Amniotic stem cell (primary cell): ENCODE results near the gene C12orf76.
"Not testable (repeated sequence)": the region's sequence is repeated elsewhere in the genome, so short reads cannot be mapped to it uniquely, and the experiment has no call there.

Experiments used
- DNase-seq: peaks from one replicate; lab custom pipeline; 2025; lab: John Stamatoyannopoulos, UW

Gene C12orf76

DNA sequence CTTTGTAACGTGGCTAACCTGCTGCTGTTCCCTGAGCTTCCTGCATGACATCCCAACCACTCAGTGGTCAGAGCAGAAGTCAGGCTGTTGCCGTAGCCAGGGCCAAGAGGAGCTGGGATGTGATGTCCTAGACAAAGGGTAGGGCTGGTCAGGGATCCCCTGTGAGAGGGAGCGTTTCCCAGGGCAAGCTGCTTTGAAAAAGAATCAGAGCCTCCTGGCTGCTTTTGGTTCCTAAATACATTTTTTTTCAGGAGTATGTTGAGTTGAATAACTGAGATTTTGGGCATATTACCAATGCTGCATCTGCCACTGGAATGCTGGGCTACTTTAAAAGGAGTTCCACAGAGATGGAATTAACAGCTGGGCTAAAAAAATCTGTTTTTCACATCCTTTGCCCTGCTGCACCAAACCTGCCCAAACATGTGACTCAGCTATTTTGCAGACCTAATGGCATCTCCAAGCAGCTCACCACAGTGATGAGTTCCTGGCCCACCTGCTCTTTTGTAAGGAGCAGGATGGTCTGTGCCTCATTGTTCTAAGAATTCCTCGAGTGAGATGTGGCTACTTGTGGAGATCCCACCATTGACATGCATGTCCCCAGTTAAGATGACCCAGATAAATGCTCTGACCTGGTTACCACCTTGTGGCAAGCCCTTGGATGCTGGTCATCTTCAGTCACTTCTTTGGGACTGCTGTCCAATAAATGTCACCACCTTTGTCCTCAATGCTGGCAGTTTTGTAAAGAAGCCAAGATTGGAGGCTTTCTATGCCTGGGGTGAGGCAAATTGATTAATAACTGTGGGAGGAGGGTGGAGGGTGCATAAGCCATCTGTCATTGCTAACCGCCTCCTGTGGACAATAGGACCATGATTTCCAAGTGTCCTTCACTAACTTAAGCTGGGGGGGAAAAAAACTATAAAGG is 25.0 kb downstream of the C12orf76 start:
- no peak for DNase-seq

DNA sequence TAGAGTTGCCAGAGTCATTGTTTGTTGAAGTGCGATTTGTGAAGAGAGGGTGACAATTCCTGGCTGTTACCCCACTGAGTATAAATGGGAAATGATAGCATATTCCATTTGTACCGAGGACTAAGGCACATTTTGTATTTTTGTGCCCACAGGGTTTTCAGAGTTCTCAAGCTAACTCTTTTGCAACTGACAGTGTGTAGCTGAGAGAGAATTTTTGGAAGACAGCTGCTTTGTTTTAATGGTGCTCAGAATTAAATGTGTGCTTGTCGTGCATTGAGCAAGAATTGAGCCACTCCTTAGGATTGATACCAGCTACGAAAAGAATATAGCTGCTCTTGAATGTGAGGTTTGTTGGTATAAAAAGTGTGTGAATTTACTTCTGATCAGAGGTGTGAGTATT is 27.4 kb downstream of the C12orf76 start:
- DNase-seq: no peak

DNA sequence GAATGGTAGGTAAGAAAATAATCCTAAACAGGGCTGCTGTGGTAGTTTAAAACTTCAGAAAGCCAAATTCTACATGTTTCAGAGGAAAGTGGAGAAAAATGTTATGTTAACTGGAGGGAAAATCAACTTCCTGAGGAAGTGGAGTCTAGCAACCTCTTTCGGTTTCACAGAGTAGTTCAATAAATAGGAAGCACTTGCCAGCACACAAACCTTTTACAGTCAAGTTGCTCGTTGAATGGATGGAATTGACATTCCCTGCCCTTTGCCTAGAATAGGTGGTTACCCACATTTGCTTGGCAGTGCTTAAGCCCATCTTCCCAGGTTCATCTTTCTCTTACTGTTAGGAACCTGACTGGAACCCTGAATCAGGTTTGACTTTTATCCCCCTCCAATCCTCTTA is 33.2 kb downstream of the C12orf76 start:
- no peak for DNase-seq

DNA sequence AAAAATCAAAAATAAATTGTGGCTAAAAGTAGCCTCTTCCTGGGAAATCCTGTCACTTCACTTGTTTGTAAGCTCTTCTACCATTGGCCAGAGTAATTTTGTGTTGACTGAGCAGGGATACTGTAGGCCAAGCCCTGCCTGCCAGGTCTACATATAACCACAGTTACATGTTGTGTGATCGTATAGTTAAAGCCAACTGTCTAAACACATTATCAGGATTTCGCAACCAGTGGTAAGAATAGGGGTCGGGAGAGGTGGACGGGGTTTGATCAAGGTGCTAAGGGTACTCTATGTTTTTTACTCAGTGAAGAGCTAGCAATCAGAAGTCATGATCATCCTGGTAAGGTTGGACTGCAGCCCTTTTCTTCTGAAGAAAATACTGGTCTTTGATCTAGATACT is 35.7 kb downstream of the C12orf76 start:
- no peak for DNase-seq

DNA sequence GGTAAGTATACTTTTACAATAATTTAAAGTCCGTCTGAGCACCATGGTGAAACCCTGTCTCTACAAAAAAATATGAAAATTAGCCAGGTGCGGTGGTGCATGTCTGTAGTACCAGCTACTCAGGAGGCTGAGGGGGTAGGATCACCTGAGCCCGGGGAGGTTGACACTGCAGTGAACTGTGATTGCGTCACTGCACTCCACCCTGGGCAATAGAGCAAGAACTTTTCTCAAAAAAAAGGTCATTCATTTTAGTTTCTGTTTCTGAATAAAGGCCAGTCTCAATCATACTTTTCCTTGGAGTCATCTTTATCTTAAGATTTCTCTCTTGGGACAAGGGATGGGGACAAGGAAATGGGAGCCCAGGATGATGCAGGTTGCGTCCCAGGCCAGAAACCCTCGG is 36.2 kb downstream of the C12orf76 start:
- DNase-seq: no peak

DNA sequence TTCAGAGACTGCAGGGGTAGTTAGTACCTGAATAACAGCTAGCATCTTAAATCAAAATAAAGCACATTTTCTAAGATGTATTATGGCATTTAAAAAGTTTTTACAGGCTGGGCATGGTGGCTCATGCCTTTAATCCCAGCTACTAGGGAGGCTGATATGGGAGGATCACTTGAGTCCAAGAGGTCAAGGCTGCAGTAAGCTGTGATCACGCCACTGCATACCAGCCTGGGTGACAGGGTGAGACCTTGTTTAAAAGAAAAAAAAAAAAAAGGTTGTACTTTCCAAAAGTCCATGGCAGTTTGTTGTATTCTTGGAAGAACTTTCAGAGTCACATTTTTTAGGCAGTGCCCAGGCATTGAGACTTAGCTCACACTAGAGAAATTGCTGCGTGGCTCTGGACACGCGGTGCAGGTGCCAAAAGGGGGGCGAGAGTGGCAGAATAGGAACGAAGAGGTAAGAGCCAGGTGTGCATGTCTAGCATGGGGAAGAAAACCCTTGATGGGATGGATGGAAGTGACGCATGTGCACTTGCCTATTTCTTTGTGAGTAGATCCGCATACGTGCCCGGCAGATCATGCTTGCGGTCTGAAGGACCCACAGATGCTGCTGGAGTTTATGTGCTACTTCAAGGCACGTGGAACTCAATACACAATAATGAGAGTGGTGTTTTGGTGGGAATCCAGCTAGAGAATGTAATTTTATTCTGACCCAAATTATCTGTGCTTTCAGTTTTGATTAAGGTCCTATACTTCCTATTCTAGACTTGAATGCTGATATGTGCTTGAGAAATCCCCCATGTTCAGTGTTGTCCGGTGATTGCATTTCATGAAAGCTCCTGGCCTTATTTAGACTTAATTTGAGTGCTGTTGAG is 37.2 kb downstream of the C12orf76 start:
- DNase-seq: no peak

DNA sequence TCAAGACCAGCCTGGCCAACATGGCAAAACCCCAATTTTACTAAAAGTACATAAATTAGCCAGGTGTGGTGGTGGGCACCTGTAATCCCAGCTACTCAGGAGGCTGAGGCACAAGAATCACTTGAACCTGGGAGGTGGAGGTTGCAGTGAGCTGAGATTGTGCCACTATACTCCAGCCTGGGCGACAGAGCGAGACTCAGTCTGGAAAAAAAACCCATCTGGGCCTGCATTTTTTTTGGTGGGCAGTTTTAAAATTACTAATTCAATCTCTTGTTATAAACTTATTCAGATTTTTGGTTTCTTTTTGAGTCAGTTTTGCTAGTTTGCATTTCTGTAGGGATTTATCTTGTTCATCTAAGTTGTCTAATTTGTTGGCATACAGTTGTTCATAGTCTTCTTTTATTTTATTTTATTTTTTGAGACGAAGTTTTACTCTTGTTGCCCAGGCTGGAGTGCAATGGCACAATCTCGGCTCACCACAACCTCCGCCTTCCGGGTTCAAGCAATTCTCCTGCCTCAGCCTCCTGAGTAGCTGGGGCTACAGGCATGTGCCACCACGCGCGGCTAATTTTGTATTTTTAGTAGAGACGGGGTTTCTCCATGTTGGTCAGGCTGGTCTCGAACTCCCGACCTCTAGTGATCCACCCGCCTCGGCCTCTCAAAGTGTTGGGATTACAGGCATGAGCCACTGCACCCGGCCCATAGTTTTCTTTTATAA is 39.5 kb downstream of the C12orf76 start:
- not testable (repeated sequence) for DNase-seq

DNA sequence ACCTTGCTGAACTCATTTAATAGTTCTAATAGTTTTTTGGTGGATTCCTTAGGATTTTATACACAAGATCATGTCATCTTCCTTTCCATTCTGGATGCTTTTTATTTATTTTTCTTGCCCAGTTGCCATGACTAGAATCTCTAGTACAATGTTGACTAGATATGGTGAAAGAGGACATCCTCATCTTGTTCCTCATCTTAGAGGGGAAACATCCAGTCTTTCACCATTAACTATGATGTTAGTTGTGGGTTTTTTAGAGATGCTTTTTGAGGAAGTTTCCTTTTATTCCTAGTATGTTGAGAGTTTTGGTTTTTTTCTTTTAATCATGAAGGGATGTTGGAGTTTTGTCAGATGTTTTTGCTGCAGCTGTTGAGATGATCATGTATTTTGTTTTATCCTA is 40.4 kb downstream of the C12orf76 start:
- no peak for DNase-seq

DNA sequence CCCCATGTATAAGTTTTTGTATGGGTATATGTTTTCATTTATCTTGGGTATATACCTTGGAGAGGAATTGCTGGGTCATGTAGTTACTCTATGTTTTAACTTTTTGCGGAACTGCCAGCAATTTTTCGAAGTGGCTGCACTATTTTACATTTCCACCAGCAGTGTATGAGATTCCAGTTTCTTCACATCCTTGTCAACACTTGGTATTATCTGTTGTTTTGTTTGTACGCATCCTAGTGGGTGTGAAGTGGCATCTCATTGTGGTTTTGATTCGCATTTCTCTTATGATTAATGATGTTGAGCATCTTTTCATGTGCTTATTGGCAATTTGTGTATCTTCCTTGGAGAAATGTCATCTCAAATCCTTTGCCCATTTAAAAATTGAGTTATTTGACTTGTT is 42.2 kb downstream of the C12orf76 start:
- DNase-seq: no peak

DNA sequence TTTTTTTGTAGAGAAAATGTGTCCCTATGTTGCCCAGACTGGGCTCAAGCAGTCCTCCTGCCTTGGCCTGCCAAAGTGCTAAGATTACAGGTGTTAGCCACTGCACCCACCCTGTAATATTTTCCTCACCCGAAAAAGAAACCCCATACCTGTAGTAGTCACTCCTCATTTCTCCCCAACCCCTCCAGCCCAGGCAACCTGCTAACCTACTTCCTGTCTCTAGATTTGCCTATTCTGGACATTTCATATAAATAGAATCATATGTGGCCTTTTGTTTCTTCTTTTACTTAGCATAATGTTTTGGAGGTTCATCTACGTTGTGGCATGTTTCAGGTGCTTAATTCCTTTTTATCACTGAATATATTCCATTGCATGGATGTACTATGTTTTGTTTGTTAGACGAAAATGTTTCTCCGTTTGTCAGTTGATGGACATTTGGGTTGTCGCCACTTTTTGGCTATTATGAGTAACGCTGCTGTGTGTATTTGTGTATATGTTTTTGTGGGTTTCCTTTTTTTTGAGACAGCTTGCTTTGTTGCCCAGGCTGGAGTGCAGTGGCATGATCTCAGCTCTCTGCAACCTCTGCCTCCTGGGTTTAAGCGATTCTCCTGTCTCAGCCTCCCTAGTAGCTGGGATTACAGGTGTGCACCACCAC is 42.9 kb downstream of the C12orf76 start:
- no peak for DNase-seq

DNA sequence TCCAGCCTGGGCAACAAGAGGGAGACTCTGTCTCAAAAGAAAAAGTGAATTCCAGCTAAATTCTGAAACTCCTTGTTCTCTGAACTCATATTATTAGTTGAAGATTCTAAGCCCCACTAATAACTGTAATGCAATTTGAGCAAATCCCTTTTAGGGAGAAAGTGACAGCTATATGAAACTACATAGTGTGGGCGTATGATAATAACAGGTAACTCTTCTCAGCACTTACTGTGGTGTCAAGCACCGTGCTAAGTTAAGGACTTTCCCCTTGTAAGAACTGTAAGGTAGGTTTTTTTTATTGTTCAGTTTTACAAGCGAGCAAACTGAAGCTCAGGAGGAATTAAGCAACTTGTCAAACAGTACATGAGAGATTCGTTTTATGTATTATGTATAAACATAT is 43.7 kb downstream of the C12orf76 start:
- DNase-seq: no peak

DNA sequence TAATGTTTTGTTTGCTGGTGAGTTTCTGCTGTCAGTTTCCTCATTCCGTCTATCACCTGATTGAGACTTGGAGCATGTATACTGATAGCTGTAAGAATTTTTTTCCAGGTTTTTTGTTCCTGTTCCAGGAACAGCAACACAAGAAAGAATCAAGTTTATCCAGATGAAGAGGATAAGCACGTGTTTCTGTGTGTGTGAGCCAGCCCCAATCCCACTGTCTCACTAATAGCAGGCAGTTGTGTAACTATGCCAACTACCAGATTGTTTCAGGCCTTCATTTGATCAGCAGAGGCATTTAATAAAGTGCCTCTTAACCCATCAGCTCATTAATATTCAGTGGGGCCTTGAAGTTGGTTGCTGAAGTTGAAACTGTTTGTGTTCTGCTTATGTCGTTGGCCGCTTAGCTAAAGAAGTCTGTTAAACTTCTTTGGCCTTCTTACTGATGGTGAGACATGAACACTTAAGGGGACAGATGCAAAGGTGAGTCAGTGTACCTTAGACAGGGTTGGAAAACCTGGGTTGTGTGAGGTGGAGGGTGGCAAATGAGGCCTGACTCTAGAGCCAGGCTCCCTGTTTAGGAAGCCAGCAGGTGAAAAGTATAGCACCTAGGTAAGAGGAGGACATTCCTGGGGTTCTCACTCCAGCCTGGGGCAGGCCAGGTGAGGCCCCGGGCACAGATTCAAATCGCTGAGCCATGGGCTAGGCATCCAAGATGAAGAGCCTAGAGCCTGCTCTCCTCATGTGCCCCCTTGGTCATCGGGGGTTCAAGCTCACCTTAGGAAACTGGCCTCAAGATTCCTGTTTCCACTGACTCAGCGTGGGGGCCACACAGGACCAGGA is 45.4 kb downstream of the C12orf76 start:
- DNase-seq: no peak

DNA sequence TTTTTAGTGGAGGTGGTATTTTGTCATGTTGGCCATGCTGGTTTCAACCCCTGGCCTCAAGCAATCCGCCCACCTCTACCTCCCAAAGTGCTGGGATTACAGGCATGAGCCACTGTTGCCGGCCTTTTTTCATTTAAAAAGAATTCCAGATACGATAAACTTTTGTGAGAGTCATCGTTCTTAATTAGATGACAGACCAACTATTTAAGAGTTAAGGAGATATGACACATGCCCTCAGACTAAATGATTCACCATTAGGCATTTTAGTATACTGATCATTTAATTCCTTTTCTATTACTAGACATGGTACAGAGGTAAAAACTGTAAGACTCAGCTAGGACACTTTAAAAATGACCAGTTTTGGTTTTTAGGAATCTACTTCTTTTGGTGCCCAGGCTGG is 46.7 kb downstream of the C12orf76 start:
- DNase-seq: no peak

DNA sequence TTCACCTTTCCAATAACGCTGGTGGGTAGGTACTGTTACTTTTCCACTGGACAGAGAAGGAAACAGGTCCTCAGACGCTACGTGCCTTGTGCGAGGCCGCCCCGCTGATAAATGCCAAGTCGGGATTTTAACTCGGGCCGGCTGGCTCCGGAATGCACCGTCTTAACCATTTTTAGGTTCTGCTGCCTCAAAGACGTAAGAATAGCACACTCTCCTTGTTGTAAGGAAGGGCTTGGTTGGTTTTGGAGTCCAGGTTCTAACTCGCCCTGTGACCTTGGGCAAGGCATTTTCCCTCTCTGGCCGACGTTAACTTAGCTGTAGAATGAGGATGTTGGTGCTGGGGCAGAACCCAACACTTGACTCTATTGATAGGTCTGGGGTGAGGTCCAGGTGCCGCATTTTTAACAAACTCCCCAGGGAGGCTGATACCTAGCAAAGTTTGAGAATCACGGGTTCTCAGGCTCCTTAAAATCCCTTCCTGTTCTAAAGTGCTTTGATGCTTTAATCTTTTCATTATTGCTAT is 48.3 kb downstream of the C12orf76 start:
- peak; percentile 34 for DNase-seq

DNA sequence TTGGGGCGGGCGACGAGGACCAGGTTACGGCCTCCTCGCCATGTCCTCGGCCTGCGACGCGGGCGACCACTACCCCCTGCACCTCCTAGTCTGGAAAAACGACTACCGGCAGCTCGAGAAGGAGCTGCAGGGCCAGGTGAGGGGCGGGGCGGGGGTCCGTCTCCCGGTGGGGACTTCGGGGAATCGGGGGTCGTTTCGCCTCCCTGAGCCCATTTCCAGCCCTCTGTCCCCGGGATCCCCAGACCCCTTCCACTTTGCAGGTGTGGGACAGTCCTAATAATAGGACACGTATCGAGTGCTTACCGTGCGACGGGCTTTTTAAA is 48.7 kb downstream of the C12orf76 start:
- no peak for DNase-seq

DNA sequence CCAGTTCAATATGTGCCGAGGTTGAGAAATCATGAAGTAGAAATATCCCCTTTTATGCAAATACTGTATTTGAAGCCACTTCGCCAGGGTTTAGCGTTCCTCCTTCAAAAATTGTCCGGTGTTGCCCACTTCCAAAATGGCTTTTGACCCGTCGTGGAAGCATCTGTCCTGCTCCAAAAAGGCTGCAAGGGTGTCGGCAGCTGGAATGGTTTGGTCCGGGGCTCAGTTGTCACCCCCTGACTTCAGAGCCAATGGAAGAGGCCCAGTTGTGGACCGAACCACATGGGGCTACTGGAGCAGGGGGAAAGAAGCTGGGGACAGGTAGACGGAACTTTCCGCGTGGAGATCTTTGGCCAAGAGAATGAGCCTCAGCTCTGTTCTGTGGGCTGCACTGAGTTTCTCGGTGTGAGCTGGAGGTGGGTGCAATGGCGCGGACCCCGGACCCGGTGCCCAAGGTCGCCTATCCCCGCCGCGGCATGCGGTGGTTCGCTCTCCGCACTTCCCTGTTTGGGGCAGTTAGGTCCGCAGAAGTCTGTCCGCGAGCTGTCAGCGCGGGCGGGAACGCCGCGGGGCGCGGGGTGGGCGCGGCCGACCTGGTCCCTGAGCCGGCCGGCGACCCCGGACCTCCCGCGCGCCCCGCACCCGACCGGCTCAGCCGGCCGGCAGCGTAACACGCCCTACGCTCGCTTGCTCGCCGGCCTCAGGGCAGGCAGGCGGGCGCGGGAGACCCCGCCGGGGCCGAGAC is 49.2 kb downstream of the C12orf76 start, which contains the start of gene ANKRD13A:
TSS of gene ANKRD13A (plus strand) at position 527 of the 745 bp plus-strand sequence. CDS start 259 bp downstream, outside the sequence.
- peak; percentile 73 for DNase-seq

DNA sequence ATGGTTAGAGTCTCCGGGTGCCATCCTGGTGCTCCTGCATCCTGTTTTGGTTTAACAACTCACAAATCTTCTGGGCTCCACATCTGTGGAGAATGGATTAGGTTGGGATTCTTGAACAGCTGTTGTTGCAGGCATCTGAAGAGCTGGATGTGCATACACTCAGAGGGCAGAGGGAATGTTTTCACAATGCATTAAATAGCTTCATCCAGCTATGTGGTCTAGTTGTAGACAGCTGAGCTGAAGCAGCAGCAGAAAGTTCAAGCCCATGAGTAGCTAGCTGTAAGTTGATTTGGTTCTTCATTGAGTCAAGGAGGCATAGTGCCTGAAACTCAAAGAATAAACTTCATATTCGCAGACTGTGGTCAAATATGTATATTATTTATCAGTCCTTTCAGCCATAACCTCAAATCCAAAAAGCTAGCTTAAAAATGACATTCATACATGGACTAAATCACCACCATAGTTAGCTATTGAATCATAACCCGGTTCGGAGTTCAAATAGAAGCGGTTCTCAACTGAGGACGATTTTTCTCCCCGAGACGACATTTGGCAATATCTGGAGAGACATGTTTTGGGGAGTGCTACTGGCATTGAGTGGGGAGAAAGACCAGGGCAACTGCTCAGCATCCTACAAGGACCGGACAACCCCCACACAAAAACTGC is 50.0 kb downstream of the C12orf76 start:
- no peak for DNase-seq

DNA sequence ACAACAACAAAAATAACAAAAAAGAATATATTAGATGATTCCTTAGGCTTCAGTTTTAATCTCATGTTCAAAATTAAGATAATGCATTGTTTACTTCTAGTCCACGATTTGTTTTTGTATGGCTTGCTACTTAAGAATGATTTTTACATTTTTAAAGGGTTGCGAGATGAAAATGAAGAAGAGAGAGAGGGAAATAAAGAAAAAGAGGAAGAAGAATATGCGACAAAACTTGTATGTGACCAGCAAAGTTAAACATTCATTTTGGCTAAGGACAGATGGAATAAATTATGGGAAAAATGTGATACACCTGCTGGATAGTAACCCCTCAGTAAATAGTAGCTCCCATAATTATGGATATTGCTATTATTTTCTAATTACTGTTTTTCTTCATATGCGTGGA is 50.9 kb downstream of the C12orf76 start:
- no peak for DNase-seq

DNA sequence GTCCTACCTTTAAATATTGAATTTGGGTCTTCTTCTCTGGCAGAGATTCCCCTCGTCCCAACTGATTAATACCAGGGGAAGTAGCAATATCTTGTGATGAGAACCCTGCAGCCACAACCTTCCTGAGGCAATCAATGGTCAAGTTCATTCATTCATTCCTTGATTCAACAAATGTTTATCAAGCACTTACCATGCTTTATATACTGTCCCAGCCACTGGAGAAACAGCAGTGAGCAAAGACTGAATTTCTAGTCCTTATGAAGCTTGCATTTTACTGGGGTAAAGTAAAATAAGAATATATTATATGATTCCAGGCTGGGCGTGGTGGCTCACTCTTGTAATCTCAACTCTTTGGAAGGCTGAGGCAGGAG is 51.9 kb downstream of the C12orf76 start:
- DNase-seq: no peak
